RWPE2 (cell line): ENCODE results near the gene PTPRD.

Experiments used
- ATAC-seq: fragments of 200-7000 bp; cut with Tn5 transposase; 3 replicates; pipeline ENCODE4 v1.9.1; 2021; ENCODE audit warnings: low read depth
- DNase-seq: peaks from one replicate; pipeline ENCODE4 v3.0.0-alpha.2; 2020; ENCODE audit warnings: low spot score
- H3K27ac ChIP-seq: fragments of 450-650 bp; 2 replicates; pipeline ENCODE4 v1.5.1; 2017; ENCODE audit warnings: mild to moderate bottlenecking; ENCODE audit not compliant: poor library complexity, severe bottlenecking
- H3K27me3 ChIP-seq: fragments of 250-450 bp; sonication (Bioruptor Pico); 2 replicates; pipeline ENCODE4 v1.5.1; 2021; ENCODE audit warnings: mild to moderate bottlenecking, moderate library complexity; ENCODE audit not compliant: insufficient read depth, poor library complexity, severe bottlenecking
- H3K36me3 ChIP-seq: fragments of 250-450 bp; sonication (Bioruptor Pico); 2 replicates; pipeline ENCODE4 v1.5.1; 2020; ENCODE audit warnings: low read depth, mild to moderate bottlenecking, moderate library complexity
- H3K4me1 ChIP-seq: fragments of 250-450 bp; sonication (Bioruptor Pico); 2 replicates; pipeline ENCODE4 v1.5.1; 2021; ENCODE audit warnings: mild to moderate bottlenecking, moderate library complexity; ENCODE audit not compliant: insufficient read depth, poor library complexity, severe bottlenecking
- H3K4me3 ChIP-seq: fragments of 250-450 bp; sonication (Bioruptor Pico); 2 replicates; pipeline ENCODE4 v1.5.1; 2021; ENCODE audit warnings: mild to moderate bottlenecking, moderate library complexity; ENCODE audit not compliant: severe bottlenecking
- H3K9me3 ChIP-seq: fragments of 250-450 bp; sonication (Bioruptor Pico); 2 replicates; pipeline ENCODE4 v1.5.1; 2021; ENCODE audit warnings: mild to moderate bottlenecking, moderate library complexity; ENCODE audit not compliant: severe bottlenecking
- TF ChIP-seq, protein P1 (sequence below): fragments of 450-650 bp; IDR thresholded peaks from one replicate; pipeline ENCODE4 v1.5.1; 2017; ENCODE audit warnings: mild to moderate bottlenecking, moderate library complexity; ENCODE audit not compliant: poor library complexity, severe bottlenecking

The PTPRD gene

GRCh38 chr9:9399982-9400381, 1212.8 kb downstream of the PTPRD start:
- no peak for DNase-seq
- TF ChIP-seq, protein P1, sequence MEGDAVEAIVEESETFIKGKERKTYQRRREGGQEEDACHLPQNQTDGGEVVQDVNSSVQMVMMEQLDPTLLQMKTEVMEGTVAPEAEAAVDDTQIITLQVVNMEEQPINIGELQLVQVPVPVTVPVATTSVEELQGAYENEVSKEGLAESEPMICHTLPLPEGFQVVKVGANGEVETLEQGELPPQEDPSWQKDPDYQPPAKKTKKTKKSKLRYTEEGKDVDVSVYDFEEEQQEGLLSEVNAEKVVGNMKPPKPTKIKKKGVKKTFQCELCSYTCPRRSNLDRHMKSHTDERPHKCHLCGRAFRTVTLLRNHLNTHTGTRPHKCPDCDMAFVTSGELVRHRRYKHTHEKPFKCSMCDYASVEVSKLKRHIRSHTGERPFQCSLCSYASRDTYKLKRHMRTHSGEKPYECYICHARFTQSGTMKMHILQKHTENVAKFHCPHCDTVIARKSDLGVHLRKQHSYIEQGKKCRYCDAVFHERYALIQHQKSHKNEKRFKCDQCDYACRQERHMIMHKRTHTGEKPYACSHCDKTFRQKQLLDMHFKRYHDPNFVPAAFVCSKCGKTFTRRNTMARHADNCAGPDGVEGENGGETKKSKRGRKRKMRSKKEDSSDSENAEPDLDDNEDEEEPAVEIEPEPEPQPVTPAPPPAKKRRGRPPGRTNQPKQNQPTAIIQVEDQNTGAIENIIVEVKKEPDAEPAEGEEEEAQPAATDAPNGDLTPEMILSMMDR: no peak
- no peak for ATAC-seq

GRCh38 chr9:9396518-9396917, 1216.3 kb downstream of the PTPRD start:
- H3K4me1 ChIP-seq: no peaks in the 10 kb centered on the region
- no peaks in the 10 kb centered on the region for H3K9me3 ChIP-seq
- DNase-seq: no peak
- no peaks in the 10 kb centered on the region for H3K27me3 ChIP-seq
- no peaks in the 10 kb centered on the region for H3K36me3 ChIP-seq
- H3K4me3 ChIP-seq: no peak overlapping the region
- ATAC-seq: no peak
- no peak overlapping the region for H3K27ac ChIP-seq
- TF ChIP-seq, protein P1: no peak

More at GRCh38 chr9:9399982-9400381, 1212.8 kb downstream of the PTPRD start:
- H3K36me3 ChIP-seq: no peaks in the 10 kb centered on the region
- H3K4me3 ChIP-seq: no peak overlapping the region
- H3K9me3 ChIP-seq: no peaks in the 10 kb centered on the region
- no peaks in the 10 kb centered on the region for H3K27me3 ChIP-seq
- H3K4me1 ChIP-seq: no peaks in the 10 kb centered on the region
- no peak overlapping the region for H3K27ac ChIP-seq

DNA sequence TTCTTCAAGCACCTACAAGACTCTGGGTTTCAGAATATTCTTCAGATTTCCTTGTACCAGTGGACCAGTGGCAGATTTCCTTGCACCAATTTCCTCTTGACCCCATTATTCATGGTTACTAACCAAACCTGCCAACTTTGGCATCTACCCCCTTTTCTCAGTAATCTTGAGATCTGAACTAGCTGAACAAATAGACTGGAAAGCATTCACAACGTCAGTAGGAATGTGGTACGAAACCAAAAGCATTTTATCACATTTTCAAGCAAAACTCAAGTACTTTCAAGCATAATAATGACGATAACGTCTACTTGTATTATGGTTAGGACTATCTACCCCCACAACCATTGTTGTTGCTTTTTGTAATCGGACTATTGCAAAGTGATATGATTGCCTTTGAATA, 1217.3 kb downstream of the PTPRD start:
- no peak overlapping the region for H3K4me3 ChIP-seq
- H3K4me1 ChIP-seq: no peaks in the 10 kb centered on the region
- H3K36me3 ChIP-seq: no peaks in the 10 kb centered on the region
- TF ChIP-seq, protein P1: no peak
- no peaks in the 10 kb centered on the region for H3K9me3 ChIP-seq
- no peak for ATAC-seq
- no peak for DNase-seq
- H3K27me3 ChIP-seq: no peaks in the 10 kb centered on the region
- no peak overlapping the region for H3K27ac ChIP-seq

GRCh38 chr9:9392755-9393154, 1220.0 kb downstream of the PTPRD start:
- TF ChIP-seq, protein P1: no peak
- H3K4me1 ChIP-seq: no peaks in the 10 kb centered on the region
- no peaks in the 10 kb centered on the region for H3K27me3 ChIP-seq
- H3K9me3 ChIP-seq: no peaks in the 10 kb centered on the region
- H3K27ac ChIP-seq: no peak overlapping the region
- DNase-seq (no peak), ATAC-seq (no peak)
- H3K4me3 ChIP-seq: no peak overlapping the region
- H3K36me3 ChIP-seq: no peaks in the 10 kb centered on the region

- H3K9me3 ChIP-seq: no peaks in the 10 kb centered on the region
- TF ChIP-seq, protein P1: no peak
- H3K27me3 ChIP-seq: no peaks in the 10 kb centered on the region
- H3K36me3 ChIP-seq: no peaks in the 10 kb centered on the region
- no peaks in the 10 kb centered on the region for H3K4me1 ChIP-seq
- ATAC-seq: no peak
- no peak overlapping the region for H3K27ac ChIP-seq
- DNase-seq: no peak
- H3K4me3 ChIP-seq: no peak overlapping the region
These were observed 1222.9 kb downstream of the PTPRD start for GRCh38 chr9:9389904-9390303.
